Naive thymus-derived CD4-positive, alpha-beta T cell (primary cell): ENCODE results near the gene TRMT10B. TPM values are rescaled to one million over a fixed set of nuclear protein-coding genes. Genes with fewer than 3 reads are reported as not detected.
A peak's percentile ranks its signal among the peaks of the same experiment; 100 is the strongest.

Experiments
- ATAC-seq: fragments of 150-1000 bp; cut with Tn5 transposase; 2 replicates; pipeline ENCODE4 v1.10.0; 2021; ENCODE audit warnings: mild to moderate bottlenecking, moderate library complexity
- CTCF ChIA-PET: fragments of 350-600 bp; sonication (Branson Sonifier 250); formaldehyde crosslinking; loops from one replicate; lab custom pipeline; 2021; ENCODE audit warnings: antibody characterized with exemption; lab: Charles Lee
- POLR2A ChIA-PET: fragments of 350-600 bp; sonication (Branson Sonifier 250); formaldehyde crosslinking; loops from one replicate; lab custom pipeline; 2021; ENCODE audit warnings: antibody characterized with exemption, inconsistent platforms; lab: Charles Lee
- DNase-seq, 9 donors: peaks; one replicate each; pipeline versions ENCODE4 v3.0.0 to v3.0.0-alpha.2; 2020 to 2022; ENCODE audit warnings: mixed read lengths in 1 of 9
- H3K27ac ChIP-seq: one replicate; pipeline ENCODE4 v1.7.0; 2013; ENCODE audit warnings: mild to moderate bottlenecking, low read depth, low read length, moderate library complexity
- H3K27me3 ChIP-seq, 2 donors: one replicate each; pipeline ENCODE4 v1.7.0; 2013; ENCODE audit warnings: low read length in 2 of 2, mild to moderate bottlenecking in 2 of 2, moderate library complexity in 2 of 2; ENCODE audit not compliant: control insufficient read depth in 2 of 2, insufficient read depth in 2 of 2
- H3K36me3 ChIP-seq, 3 experiments: 1 replicate in 2 of 3; 2 replicates in 1 of 3; pipeline ENCODE4 v1.7.0; 2013; ENCODE audit warnings: low read length in 3 of 3, mild to moderate bottlenecking in 3 of 3, moderate library complexity in 1 of 3; ENCODE audit not compliant: insufficient read depth in 3 of 3, control insufficient read depth in 2 of 3
- H3K4me1 ChIP-seq, 2 donors: one replicate each; pipeline ENCODE4 v1.7.0; 2013; ENCODE audit warnings: low read length in 2 of 2, mild to moderate bottlenecking in 2 of 2, moderate library complexity in 1 of 2; ENCODE audit not compliant: control insufficient read depth in 2 of 2, insufficient read depth in 2 of 2
- H3K4me3 ChIP-seq: 2 replicates; pipeline ENCODE4 v1.7.0; 2013; ENCODE audit warnings: mild to moderate bottlenecking, low read length
- H3K9me3 ChIP-seq, 3 experiments: 1 replicate in 2 of 3; 2 replicates in 1 of 3; pipeline ENCODE4 v1.7.0; 2013; ENCODE audit warnings: low read length in 3 of 3; ENCODE audit not compliant: control insufficient read depth in 2 of 3
- H3K27ac Mint-ChIP-seq, 9 donors: one replicate each; pipeline ENCODE4 v1.8.0; 2020 to 2022; ENCODE audit warnings: mixed read lengths in 9 of 9, mild to moderate bottlenecking in 8 of 9, moderate library complexity in 5 of 9, inconsistent platforms in 2 of 9
- H3K27me3 Mint-ChIP-seq, 5 donors: one replicate each; pipeline ENCODE4 v1.8.0; 2021 to 2022; ENCODE audit warnings: mixed read lengths in 5 of 5, mild to moderate bottlenecking in 1 of 5
- H3K36me3 Mint-ChIP-seq, 5 donors: one replicate each; pipeline ENCODE4 v1.8.0; 2020 to 2022; ENCODE audit warnings: mixed read lengths in 5 of 5, mild to moderate bottlenecking in 3 of 5, inconsistent platforms in 1 of 5
- H3K4me1 Mint-ChIP-seq, 7 donors: one replicate each; pipeline ENCODE4 v1.8.0; 2020 to 2022; ENCODE audit warnings: mixed read lengths in 7 of 7, mild to moderate bottlenecking in 3 of 7, inconsistent platforms in 1 of 7
- H3K4me3 Mint-ChIP-seq, 10 donors: one replicate each; pipeline ENCODE4 v1.8.0; 2020 to 2022; ENCODE audit warnings: mild to moderate bottlenecking in 10 of 10, mixed read lengths in 10 of 10, moderate library complexity in 6 of 10, inconsistent platforms in 2 of 10
- H3K9me3 Mint-ChIP-seq, 11 donors: one replicate each; pipeline ENCODE4 v1.8.0; 2020 to 2022; ENCODE audit warnings: mixed read lengths in 11 of 11, mild to moderate bottlenecking in 4 of 11, inconsistent platforms in 1 of 11, moderate library complexity in 1 of 11
- intact Hi-C, 2 donors: fragments of 100-400 bp; cut with micrococcal nuclease; formaldehyde crosslinking; loops; one replicate each; pipeline ENCODE4 v1.15.1; 2023
- polyA plus RNA-seq, 2 donors: library from polyadenylated mRNA; unstranded; fragments of 300-500 nt; fragmentation: Illumina TruSeq; gene quantifications; one replicate each; pipeline ENCODE4 v1.2.3, GENCODE V29; 2021
- total RNA-seq, 6 experiments: library from RNA in 5 of 6; stranded (reverse) in 5 of 6; gene quantifications; 1 replicate in 5 of 6; 2 replicates in 1 of 6; pipeline ENCODE4 v1.2.3 and lab custom pipeline; 2021 to 2026

Gene TRMT10B
- total and polyA plus RNA-seq, 7 experiments from 2014 or later: 15.3 to 28.9 (median 18.5) TPM

DNA sequence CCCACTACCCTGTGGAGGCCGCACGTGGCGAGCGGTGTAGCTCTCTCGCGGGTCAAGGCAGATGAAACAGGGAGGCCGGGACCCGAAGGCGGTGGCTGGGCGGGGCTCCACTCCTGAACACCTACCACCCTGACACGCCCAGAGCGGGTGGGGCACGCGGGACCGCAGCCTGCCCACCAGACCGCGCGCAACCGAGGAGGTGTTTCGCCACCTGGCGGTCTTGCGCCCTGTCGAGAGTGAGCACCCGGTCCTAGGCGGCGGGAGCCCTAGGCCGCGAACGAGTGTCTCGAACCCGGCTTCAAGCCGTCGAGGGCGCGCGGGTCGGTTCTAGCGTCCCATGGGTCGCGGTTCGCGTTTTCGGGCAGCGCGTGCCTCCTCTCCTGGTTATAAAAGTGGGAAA, 33.5 kb downstream of the TRMT10B start:
- intact Hi-C loops: no loop called here
- Histone ChIP-seq H3K4me3 (no peak overlapping the region), H3K9me3 (no peaks in the 10 kb centered on the region), H3K27ac (no peak overlapping the region), H3K36me3 (peaks cover 0 to 20% (median 2%) of the 10 kb centered on the region in 3 experiments), H3K4me1 (peaks cover 18 to 21% of the 10 kb centered on the region in 2 donors), H3K27me3 (no peaks in the 10 kb centered on the region)
- Mint-ChIP-seq H3K27ac (no peak overlapping the region), H3K9me3 (peaks cover 0 to 4% (median 0%) of the 10 kb centered on the region in 11 donors), H3K4me1 (peaks cover 18 to 40% (median 26%) of the 10 kb centered on the region in 7 donors), H3K36me3 (peaks cover 10 to 23% (median 12%) of the 10 kb centered on the region in 5 donors), H3K27me3 (peaks cover 0 to 7% (median 0%) of the 10 kb centered on the region in 5 donors), H3K4me3 (peak overlapping the region in 1 of 10 donors; percentile 39)
- ATAC-seq (no peak), DNase-seq (no peak)
- ChIA-PET CTCF (no interaction called here), POLR2A (no interaction called here)

DNA sequence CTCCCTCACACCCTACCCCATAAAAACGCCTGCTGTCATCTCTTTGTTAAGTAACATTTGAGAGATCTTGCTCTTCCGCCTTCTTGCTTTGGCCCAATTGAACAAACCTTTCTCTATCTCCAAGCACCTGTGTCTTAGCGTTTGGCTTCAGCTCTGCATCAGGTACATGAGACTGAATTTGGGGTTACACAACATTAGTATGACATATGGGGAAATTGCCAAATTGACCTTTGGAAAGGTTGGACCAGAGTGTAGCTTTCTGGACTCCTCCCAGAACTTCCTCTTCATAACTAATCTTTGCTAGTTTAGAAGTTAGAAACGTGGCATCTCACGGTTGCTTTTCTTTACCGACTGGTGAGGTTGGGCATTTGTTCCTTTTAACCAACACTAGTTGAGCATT, 34.7 kb downstream of the TRMT10B start:
- POLR2A ChIA-PET: no interaction called here
- no peak for ATAC-seq
- no peak for DNase-seq
- Histone ChIP-seq H3K27me3 (no peaks in the 10 kb centered on the region), H3K4me1 (peaks cover 8 to 9% of the 10 kb centered on the region in 2 donors), H3K27ac (no peak overlapping the region), H3K4me3 (no peak overlapping the region), H3K36me3 (peaks cover 0 to 8% (median 0%) of the 10 kb centered on the region in 3 experiments), H3K9me3 (no peaks in the 10 kb centered on the region)
- intact Hi-C loops: no loop called here
- H3K9me3 Mint-ChIP-seq: peaks cover 0 to 4% (median 0%) of the 10 kb centered on the region in 11 donors
- H3K4me1 Mint-ChIP-seq: peaks cover 10 to 27% (median 15%) of the 10 kb centered on the region in 7 donors
- peaks cover 0 to 7% (median 0%) of the 10 kb centered on the region in 5 donors for H3K27me3 Mint-ChIP-seq
- H3K4me3 Mint-ChIP-seq: peak overlapping the region in 5 of 10 donors; percentile 11 to 75 (median 33)
- CTCF ChIA-PET: no interaction called here
- peak overlapping the region in 1 of 9 donors; percentile 11 for H3K27ac Mint-ChIP-seq
- peaks cover 0 to 14% (median 5%) of the 10 kb centered on the region in 5 donors for H3K36me3 Mint-ChIP-seq

- Histone ChIP-seq H3K27me3 (no peaks in the 10 kb centered on the region), H3K4me1 (no peaks in the 10 kb centered on the region), H3K9me3 (no peaks in the 10 kb centered on the region), H3K27ac (no peak overlapping the region), H3K36me3 (peaks cover 0 to under 1% (median 0%) of the 10 kb centered on the region in 3 experiments), H3K4me3 (no peak overlapping the region)
- ChIA-PET POLR2A (interaction anchor here (0.8 to 0.9 kb wide), 2 partner anchors 10 to 16 kb away, joined by 3 to 4 read pairs; partner anchors contain the start of gene DCAF10), CTCF (interaction anchor here (0.7 kb wide), 2 partner anchors 20 to 197 kb away, joined by 3 read pairs; no protein-coding TSS in a partner anchor)
- DNase-seq (no peak), ATAC-seq (no peak)
- Mint-ChIP-seq H3K4me3 (no peak overlapping the region), H3K4me1 (peaks cover 0 to 10% (median 6%) of the 10 kb centered on the region in 7 donors), H3K9me3 (peaks cover 0 to 4% (median 0%) of the 10 kb centered on the region in 11 donors), H3K36me3 (peaks cover 0 to 14% (median 5%) of the 10 kb centered on the region in 5 donors), H3K27ac (no peak overlapping the region), H3K27me3 (peaks cover 0 to 7% (median under 1%) of the 10 kb centered on the region in 5 donors)
- intact Hi-C loops: no loop called here
Observed at GRCh38 chr9:37790096-37790495, 36.5 kb downstream of the TRMT10B start.

DNA sequence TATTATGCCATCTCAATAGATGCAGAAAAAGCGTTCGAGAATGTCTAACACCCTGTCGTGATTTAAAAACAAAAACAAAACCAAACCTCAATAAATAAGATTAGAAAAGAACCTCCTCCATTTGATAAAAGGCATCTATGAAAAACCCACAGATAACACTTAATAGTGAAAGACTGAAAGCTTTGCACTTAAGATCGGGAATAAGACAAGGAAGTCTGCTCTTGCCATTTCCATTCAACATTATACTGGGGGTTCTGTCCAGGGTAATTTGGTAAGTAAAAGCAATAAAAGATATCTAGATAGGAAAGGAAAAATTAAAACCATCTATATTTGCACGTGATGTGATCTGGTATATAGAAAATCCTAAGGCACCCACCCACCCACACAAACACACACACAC, 38.5 kb downstream of the TRMT10B start:
- Histone ChIP-seq H3K27me3 (no peaks in the 10 kb centered on the region), H3K9me3 (no peaks in the 10 kb centered on the region), H3K4me1 (no peaks in the 10 kb centered on the region), H3K4me3 (no peak overlapping the region), H3K36me3 (no peaks in the 10 kb centered on the region), H3K27ac (no peak overlapping the region)
- Mint-ChIP-seq H3K36me3 (peaks cover 0 to 14% (median 5%) of the 10 kb centered on the region in 5 donors), H3K4me3 (no peak overlapping the region), H3K27me3 (peaks cover 0 to 7% (median 4%) of the 10 kb centered on the region in 5 donors), H3K9me3 (peaks cover 0 to 4% (median 0%) of the 10 kb centered on the region in 11 donors), H3K4me1 (peaks cover 0 to 1% (median 0%) of the 10 kb centered on the region in 7 donors), H3K27ac (no peak overlapping the region)
- ChIA-PET CTCF (no interaction called here), POLR2A (no interaction called here)
- DNase-seq (no peak), ATAC-seq (no peak)
- intact Hi-C loops: no loop called here

GRCh38 chr9:37796232-37796631, 42.6 kb downstream of the TRMT10B start:
- peaks cover 4 to 17% (median 8%) of the 10 kb centered on the region in 7 donors for H3K4me1 Mint-ChIP-seq
- Histone ChIP-seq H3K4me3 (no peak overlapping the region), H3K36me3 (peaks cover 0 to 9% (median 0%) of the 10 kb centered on the region in 3 experiments), H3K9me3 (no peaks in the 10 kb centered on the region), H3K27ac (no peak overlapping the region), H3K4me1 (peaks cover 0 to 7% of the 10 kb centered on the region in 2 donors), H3K27me3 (no peaks in the 10 kb centered on the region)
- no peak overlapping the region for H3K4me3 Mint-ChIP-seq
- CTCF ChIA-PET: no interaction called here
- H3K9me3 Mint-ChIP-seq: peaks cover 0 to 2% (median 0%) of the 10 kb centered on the region in 11 donors
- peaks cover under 1 to 4% (median 3%) of the 10 kb centered on the region in 5 donors for H3K36me3 Mint-ChIP-seq
- intact Hi-C loops: no loop called here
- peaks cover 0 to 4% (median 1%) of the 10 kb centered on the region in 5 donors for H3K27me3 Mint-ChIP-seq
- DNase-seq (no peak), ATAC-seq (no peak)
- POLR2A ChIA-PET: no interaction called here
- H3K27ac Mint-ChIP-seq: no peak overlapping the region

DNA sequence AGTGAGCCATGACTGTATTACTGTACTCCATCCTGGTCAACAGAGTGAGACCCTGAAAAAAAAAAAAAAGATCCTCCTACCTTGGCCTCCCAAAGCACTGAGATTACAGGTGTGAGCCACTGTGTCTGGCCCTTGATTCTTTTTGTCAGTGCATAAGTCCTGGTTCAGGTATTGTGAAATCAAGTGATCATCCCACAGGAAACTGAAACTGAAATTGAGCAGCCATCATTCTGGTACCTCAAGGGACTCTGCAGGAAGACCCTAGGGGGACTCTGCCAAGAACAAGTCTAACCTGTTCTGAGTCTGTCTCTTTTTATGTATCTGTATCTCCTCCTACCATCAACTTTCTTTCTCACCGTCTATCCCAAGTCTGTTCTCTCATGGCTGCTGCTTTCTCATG, 45.1 kb downstream of the TRMT10B start:
- ATAC-seq (no peak), DNase-seq (no peak)
- intact Hi-C loops: no loop called here
- peaks cover 0 to 2% (median 0%) of the 10 kb centered on the region in 11 donors for H3K9me3 Mint-ChIP-seq
- POLR2A ChIA-PET: interaction anchor here (3.7 kb wide), 1 partner anchor 15 kb away, joined by 29 read pairs; the partner anchor contains the start of gene EXOSC3
- Histone ChIP-seq H3K27me3 (no peaks in the 10 kb centered on the region), H3K4me3 (no peak overlapping the region), H3K27ac (no peak overlapping the region), H3K4me1 (peaks cover 19 to 26% of the 10 kb centered on the region in 2 donors), H3K9me3 (no peaks in the 10 kb centered on the region), H3K36me3 (peaks cover 0 to 9% (median 0%) of the 10 kb centered on the region in 3 experiments)
- H3K4me1 Mint-ChIP-seq: peaks cover 17 to 37% (median 28%) of the 10 kb centered on the region in 7 donors
- H3K27me3 Mint-ChIP-seq: peaks cover 0 to 4% (median 0%) of the 10 kb centered on the region in 5 donors
- H3K36me3 Mint-ChIP-seq: peaks cover 0 to 4% (median 0%) of the 10 kb centered on the region in 5 donors
- CTCF ChIA-PET: no interaction called here
- H3K27ac Mint-ChIP-seq: peak overlapping the region in 3 of 9 donors; percentile 39 to 92 (median 79)
- H3K4me3 Mint-ChIP-seq: peak overlapping the region in 3 of 10 donors; percentile 93 to 95 (median 94)
